GM19395 (cell line): ENCODE results near the gene PFDN4.

Source experiments
- ATAC-seq: cut with Tn5 transposase; IDR thresholded peaks from one replicate; pipeline ENCODE4 v1.9.1; 2021; ENCODE audit warnings: mild to moderate bottlenecking, moderate library complexity; ENCODE audit not compliant: unreplicated experiment

The PFDN4 gene

GRCh38 chr20:54266844-54267243, 59.0 kb downstream of the PFDN4 start:
- ATAC-seq, result no peak

- no peak for ATAC-seq
Measured at GRCh38 chr20:54267483-54268003, 59.7 kb downstream of the PFDN4 start.

GRCh38 chr20:54268941-54269340, 61.1 kb downstream of the PFDN4 start:
- no peak for ATAC-seq
